Astrocyte (in vitro differentiated cells and primary cell): ENCODE measurements around the gene NSUN6.

Experiments used
- EZH2 ChIP-seq: IDR thresholded peaks from 2 replicates; pipeline ENCODE4 v1.6.1; 2012; ENCODE audit warnings: mild to moderate bottlenecking, low read length, inconsistent platforms; ENCODE audit not compliant: insufficient read depth
- TF ChIP-seq, protein P1 (sequence below): IDR thresholded peaks from 2 replicates; pipeline ENCODE4 v1.5.1; 2011; ENCODE audit warnings: low read depth, mild to moderate bottlenecking, inconsistent platforms, low read length, moderate library complexity; ENCODE audit not compliant: insufficient read depth

DNA sequence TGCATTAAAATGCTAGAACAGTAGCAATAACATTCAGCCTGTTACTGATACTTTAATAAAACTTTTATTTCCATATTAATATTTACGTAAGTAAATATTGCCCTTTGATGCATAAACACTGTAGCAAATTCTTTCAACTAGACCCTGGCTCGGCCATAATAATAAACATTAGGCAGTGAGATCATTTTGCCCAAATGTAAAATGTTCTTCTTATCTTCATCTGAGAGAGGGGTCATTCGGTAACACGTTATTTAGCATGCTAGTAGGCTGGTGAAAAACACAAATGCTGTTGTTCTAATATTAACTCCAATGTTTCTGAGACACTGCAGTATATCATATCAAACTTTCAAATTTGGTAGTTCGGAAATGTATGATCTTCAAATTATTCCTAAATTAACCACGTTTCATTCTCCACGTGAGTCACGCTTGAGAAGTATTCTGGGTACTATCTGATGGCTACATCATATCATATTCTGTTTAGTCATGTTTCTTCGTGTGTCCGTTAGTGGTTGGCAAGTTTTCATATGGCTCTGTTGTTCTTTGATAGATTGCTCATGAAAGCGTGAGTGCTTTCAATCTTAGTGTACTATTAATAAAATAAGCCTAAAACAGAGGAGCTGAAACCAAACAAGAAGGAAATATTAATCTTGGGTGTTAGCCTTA, 145.8 kb downstream of the NSUN6 start:
- TF ChIP-seq, protein P1, sequence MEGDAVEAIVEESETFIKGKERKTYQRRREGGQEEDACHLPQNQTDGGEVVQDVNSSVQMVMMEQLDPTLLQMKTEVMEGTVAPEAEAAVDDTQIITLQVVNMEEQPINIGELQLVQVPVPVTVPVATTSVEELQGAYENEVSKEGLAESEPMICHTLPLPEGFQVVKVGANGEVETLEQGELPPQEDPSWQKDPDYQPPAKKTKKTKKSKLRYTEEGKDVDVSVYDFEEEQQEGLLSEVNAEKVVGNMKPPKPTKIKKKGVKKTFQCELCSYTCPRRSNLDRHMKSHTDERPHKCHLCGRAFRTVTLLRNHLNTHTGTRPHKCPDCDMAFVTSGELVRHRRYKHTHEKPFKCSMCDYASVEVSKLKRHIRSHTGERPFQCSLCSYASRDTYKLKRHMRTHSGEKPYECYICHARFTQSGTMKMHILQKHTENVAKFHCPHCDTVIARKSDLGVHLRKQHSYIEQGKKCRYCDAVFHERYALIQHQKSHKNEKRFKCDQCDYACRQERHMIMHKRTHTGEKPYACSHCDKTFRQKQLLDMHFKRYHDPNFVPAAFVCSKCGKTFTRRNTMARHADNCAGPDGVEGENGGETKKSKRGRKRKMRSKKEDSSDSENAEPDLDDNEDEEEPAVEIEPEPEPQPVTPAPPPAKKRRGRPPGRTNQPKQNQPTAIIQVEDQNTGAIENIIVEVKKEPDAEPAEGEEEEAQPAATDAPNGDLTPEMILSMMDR, result no peak
- no peak for TF ChIP-seq EZH2
